ENCODE results near the gene CLCN5.

Gene CLCN5

DNA sequence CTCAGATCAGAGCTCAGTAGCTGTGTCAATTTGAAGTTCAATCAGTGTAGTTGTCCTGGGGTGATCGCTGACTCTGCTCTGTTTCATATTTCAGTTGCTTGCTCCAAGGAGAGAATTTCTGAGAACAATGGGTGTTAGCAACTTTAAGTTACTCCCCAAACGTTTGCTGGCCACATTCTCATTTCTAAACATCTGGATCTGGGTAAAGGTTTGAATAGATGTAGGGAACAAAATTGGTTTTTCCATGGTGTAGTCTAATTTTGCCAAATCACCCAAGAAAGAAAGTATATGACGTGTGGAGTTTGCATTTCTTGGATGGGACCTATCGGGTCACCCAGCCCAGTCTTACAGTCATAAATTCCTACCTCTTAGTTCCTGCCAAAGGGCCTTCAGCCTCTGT is 174.7 kb downstream of the CLCN5 start:
- no peak for DNase-seq

DNA sequence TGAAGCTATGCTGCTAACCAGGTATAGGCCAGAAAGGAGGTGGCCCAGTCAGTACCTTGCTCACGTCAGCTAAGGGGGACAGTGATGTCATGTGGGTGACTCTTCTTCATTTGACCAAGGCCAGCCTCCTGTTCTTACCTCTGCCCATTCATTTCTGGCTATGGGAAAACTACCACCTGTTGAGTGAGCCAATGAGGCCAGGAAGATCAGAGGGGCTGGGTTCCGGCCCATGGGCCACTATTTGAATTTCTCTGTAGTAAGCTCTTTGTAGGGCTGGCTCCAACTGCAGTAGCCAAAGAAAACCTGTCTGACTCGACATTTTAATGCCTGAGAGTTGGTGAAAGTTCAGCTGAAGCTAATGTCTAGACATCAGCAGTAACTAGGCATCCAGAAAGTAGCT is 175.8 kb downstream of the CLCN5 start:
- no peak for DNase-seq

DNA sequence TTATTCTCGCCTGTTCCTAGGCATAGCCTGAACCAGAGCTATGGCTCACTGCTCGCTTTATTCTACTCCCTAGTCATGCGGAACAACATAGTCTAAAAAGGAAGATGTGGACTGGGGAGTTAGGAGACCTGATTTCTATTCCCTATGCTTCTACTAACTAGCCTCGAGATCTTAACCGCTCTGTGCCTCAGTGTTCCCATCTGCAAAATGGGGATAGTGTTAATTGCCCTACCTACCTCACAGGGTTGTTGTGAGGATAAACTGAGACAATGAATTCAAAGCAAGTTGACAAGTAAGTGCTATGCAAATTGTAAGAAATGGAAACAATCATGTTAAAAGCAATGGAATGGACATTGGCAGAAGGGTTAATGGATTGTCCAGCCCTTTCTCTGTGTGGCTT is 176.4 kb downstream of the CLCN5 start:
- DNase-seq, result no peak

DNA sequence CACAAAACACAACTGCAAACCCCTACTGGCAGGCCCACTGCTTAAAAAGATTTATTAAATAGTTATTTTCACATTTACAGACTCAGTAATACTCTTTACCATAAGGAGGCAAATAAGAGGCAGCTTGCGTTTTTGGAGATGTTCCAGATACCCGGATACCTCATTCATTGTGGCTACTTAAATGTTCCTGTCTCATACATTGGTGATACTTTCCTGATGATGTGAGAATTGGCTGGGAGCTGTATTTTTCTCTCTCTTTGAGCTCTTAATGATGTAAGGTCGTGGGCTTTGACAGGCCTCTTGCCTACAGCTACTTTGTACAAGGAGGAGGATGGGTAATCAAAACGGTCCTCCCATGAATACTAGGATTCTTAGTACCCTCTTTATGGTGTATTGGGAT is 176.9 kb downstream of the CLCN5 start:
- no peak for DNase-seq

DNA sequence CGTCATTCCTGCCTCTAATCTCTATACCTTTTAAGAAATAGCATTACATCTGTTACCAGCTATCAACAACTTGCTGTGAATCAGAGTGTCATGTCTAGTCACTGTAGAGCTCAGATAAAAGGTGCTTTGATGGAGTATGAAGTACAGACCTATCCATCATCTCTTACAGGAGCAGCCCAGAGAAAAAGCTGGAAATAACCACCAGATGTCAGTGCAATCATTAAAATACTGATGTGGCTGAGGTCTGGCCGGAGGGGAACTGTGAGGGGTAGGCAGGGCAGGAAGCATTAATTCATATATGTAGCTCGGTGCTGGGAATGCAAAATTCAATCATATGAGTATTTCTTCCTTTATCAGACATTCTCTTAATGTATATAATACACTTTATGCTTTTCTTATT is 177.8 kb downstream of the CLCN5 start:
- no peak for DNase-seq

DNA sequence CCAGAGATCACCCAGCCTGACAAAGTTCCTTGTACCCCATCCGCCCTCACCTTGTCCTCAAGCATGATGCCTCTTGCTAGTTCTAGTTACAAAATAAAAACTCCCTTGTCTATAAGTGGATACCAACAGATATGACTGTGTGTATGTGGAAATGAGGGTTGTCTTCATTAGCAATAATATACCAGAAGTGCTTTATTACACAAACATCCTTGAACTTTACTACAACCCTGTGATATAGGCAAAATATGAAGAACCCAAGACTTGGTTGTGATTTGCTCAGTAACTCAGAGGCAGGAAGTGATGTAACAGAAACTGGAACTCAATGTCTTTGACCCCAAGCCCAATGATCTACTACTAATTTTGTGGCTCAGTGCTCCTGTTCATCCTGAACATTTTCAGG is 180.8 kb downstream of the CLCN5 start:
- DNase-seq, result no peak

DNA sequence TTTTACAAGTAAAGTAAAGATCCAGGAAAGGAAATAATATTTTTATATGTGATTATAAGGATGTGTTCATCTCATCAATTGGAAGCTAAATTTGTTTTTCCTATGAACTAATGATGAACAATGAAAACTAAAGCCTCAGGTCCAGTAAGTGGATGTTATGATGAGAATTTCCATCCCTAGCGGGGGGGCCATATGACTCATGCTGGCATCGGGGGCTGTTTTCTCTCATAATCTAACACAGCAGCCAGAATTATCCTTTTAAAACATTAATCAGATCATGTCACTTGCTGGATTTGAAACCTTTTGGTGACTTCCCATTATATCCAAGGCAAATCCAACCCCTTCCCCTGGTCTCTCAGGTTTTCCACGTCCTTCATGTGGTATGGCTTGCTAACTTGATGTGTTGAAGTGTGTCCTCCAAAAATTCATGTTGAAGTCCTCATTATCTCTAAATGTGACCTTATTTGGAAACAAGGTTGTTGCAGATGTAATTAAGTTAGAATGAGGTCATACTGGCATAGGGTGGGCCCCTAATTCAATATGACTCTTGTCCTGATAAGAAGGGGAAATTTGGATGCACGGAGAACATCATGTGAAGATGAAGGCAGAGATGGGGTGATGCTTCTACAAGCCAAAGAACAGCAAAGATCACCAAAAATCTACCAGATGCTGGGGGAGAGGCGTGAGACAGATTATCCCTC is 181.6 kb downstream of the CLCN5 start:
- DNase-seq, result no peak

DNA sequence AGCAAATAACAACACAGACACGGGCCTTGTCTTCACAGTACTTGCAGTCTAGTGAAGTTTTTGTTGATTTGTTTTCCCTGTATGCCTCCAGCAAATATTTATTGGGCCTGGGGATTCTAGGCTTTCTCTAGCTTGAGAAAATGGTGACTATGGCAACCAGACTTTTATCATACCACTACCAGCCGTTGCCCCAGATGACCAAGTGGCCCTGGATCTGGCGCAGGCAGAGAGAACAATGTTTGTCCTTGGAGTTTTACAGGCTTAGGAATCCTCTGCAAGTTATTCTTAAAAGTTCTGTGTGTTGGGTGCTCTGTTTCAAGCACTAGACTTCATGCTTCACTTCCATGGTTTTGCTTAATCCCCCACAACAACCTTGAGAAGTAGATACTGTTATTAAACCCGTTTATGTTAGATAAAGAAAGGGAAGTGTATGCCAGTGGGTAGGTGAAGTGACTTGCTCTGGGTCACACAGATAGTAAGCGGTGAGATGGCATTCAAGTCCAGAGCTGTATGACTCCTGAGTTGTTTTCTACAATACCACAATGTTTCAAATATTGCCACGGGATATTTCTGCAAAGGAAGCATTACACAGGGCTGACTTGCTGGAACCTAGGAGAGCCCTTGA is 183.8 kb downstream of the CLCN5 start:
- no peak for DNase-seq

DNA sequence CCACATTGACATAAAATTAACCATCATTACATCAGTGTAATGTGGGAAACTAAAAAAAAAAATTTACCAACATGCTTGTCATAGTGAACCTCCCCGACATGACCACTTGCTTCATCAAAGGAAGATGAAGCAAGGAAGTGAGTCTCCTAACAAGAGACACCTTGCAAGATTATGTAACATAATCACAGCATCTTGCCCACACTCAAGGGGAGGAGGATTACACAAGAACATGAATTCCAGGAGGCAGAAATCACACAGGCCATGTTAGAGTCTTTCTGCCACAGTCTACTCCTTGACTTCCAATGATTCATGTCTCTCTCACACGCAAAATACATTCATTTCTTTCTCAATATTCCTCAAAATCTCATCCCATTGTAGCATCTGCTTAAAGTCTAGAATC is 185.1 kb downstream of the CLCN5 start:
- no peak for DNase-seq

DNA sequence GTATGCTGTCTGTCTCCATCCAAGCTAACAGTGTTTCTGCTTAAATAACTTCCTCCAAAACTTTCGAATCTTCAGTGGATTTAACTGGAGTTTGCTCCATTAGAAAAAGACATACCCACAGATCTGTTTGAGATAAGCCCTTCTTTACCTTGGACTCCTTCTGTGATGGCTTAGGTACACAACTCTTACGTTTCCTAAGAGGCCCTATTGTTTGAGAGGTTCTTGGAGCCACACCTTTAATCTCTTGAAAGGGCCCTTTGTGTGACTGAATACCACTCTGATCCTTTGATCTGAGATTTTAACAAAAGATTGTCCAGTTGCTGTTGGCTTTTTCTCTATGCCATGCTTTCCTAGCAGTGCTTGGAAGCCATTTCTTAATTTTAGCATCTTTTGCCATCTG is 185.9 kb downstream of the CLCN5 start:
- no peak for DNase-seq

DNA sequence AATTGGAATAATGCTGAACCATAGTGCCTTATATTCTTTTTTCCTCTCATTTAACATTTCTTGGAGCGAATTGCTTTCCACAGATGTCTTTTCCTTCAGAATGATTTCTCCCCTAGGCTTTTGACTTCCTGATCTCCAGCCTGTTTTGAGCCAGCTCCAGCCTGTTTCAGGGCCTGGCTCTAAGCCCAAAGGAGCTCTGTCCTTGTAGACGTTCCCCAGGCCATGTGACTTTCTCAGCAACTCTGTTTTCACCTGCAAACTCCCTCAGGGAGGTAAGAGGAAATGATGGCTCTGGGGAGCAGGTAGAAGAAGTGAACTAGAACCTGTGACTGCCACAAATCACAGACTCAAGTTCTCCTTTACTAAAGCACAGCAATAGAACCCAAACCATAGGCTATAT is 189.3 kb downstream of the CLCN5 start:
- DNase-seq, result no peak

DNA sequence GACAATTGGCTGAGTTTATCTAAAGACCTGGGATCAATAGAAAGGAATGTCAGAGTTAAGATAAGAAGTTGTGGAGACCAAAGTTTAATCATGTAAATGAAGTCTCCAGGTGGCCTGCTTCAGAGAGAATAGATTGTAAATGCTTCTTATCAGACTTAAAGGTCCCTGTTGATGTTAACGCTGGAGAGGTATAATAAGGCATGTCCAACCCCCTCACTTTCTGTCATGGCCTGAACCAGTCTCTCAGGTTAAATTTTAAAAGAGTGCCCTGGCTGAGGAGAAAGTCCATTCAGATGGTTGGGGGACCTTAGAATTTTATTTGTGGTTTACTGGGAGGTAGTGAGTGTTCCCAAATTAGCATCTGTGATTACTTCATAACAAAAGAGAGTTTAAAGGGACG is 191.7 kb downstream of the CLCN5 start:
- no peak for DNase-seq

DNA sequence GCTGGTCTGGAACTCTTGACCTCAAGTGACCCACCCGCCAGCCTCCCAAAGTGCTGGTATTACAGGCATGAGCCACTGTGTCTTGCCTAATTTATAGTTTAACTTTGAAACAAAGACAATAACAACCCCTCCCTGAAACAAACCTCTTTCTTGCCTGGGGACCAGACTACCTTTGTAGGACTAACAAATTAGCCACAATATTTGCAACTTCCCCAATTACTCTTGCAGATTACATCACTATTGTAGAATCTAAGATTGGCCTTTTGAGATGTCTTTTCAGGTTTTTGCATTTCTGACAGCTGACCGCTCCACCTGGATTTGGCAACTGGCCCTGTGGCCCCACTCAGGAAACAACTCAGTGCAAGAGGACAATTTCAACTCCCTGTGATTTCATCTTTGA is 193.6 kb downstream of the CLCN5 start:
- DNase-seq, result no peak

DNA sequence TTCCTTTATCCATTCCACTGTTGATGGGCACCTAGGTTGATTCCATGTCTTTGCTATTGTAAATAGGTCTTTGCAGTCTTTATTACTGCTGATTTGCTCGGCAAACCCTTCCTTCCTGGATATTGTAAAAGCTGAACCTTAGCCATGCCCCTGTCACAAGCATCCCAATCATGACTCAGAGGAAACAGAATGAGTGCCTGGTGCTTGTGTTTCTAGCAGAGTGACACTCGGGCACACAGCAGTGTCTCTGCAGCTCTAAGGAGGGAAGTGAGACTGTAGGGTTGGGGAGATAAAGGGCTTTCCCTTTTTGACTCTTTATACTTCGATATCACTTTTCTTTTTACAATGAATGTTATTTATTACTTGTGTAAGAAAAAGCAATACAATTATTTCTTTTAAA is 195.1 kb downstream of the CLCN5 start:
- no peak for DNase-seq

DNA sequence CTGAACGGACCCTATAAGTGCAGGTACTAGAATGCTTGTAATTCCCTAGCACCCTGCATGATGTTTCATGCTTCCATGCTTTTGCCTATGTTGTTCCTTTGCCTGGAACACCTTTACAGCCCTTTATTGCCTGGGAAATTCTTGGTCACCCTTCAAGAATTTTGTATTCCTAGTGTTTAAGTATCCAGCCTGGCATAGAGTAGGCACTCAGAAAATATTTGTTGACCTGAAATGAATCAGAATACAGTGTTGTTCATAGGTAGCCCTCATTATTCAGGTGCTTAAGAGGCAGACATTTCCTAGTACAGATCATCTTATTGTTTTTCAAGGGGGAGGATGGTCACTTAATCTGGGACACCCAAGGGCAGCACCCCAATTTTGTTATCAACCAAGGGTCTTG is 203.1 kb downstream of the CLCN5 start:
- no peak for DNase-seq

DNA sequence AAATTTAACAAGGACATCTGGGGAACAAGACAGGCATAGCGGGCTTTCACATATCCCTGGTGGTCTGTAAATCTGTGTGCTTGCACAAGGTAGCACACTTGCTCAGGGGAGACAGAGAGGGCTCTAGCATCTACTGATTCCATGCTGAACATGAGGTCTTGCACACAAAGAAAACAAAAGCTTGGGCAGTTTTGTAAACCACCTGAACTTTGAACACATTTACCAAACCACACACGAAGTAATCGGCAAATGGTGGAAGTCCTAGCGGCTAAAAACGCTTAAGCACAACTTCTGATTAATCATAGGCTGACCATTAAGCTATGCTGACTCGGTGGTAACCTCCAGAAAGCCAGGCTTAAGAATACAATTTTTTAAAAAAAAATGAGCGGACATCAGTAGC is 225.6 kb downstream of the CLCN5 start:
- no peak for DNase-seq

Measured in NCI-H1105 (cell line).